Panc1 (cell line): Measurements from ENCODE around the gene MAGI2. TPM values are rescaled to one million over a fixed set of nuclear protein-coding genes. Genes with fewer than 3 reads are reported as not detected.

Source experiments
- ATAC-seq: fragments of 200-7000 bp; cut with Tn5 transposase; 2 replicates; pipeline ENCODE4 v1.9.1; 2020; ENCODE audit warnings: mild to moderate bottlenecking, moderate library complexity
- BruUV-seq: library from RNA; stranded (reverse); fragments of 400-500 nt; replicated peaks from 2 replicates; lab custom pipeline; 2021; lab: Mats Ljungman, UMichigan
- CTCF ChIA-PET: fragments of 300-600 bp; sonication (Branson Sonifier 250); formaldehyde crosslinking; loops from one replicate; lab custom pipeline; 2022; ENCODE audit warnings: antibody characterized with exemption; lab: Charles Lee
- POLR2A ChIA-PET: fragments of 300-600 bp; sonication (Branson Sonifier 250); formaldehyde crosslinking; loops from one replicate; lab custom pipeline; 2022; ENCODE audit warnings: antibody characterized with exemption; lab: Charles Lee
- DNase-seq: peaks from one replicate; pipeline ENCODE4 v3.0.0-alpha.2; 2010; ENCODE audit warnings: low read depth, low spot score
- H3K27ac ChIP-seq: 2 replicates; pipeline ENCODE4 v1.5.1; 2011; ENCODE audit warnings: mild to moderate bottlenecking, low read length, inconsistent platforms
- H3K27me3 ChIP-seq: fragments of 200-500 bp; sonication (Bioruptor generic); 2 replicates; pipeline ENCODE4 v1.6.0; 2014; ENCODE audit warnings: low read length, inconsistent platforms; ENCODE audit not compliant: control insufficient read depth, insufficient read depth
- H3K36me3 ChIP-seq: fragments of 200-500 bp; sonication (Bioruptor generic); 2 replicates; pipeline ENCODE4 v1.5.1; 2014; ENCODE audit warnings: inconsistent platforms, mild to moderate bottlenecking, low read length, moderate library complexity; ENCODE audit not compliant: control insufficient read depth, insufficient read depth
- H3K4me1 ChIP-seq: 2 replicates; pipeline ENCODE4 v1.5.1; 2011; ENCODE audit warnings: inconsistent platforms, mild to moderate bottlenecking, low read length, moderate library complexity; ENCODE audit not compliant: control insufficient read depth, insufficient read depth
- H3K4me3 ChIP-seq, 2 experiments: 2 replicates each; pipeline ENCODE4 v1.5.1; 2011 to 2012; ENCODE audit warnings: low read depth in 2 of 2, low read length in 2 of 2, mild to moderate bottlenecking in 2 of 2, inconsistent platforms in 1 of 2, moderate library complexity in 1 of 2
- H3K9me3 ChIP-seq: fragments of 200-500 bp; sonication (Bioruptor generic); 2 replicates; pipeline ENCODE4 v1.5.1; 2014; ENCODE audit warnings: low read depth, mild to moderate bottlenecking, inconsistent platforms, low read length, moderate library complexity; ENCODE audit not compliant: control insufficient read depth, insufficient read depth
- POLR2AphosphoS5 ChIP-seq: IDR thresholded peaks from 2 replicates; pipeline ENCODE4 v1.6.1; 2012; ENCODE audit warnings: mild to moderate bottlenecking, low read depth, low read length, moderate library complexity
- REST ChIP-seq, 2 experiments: IDR thresholded peaks; 2 replicates each; pipeline ENCODE4 v1.6.1; 2011 to 2012; ENCODE audit warnings: low read depth in 2 of 2, control low read depth in 1 of 2, low read length in 1 of 2, mild to moderate bottlenecking in 1 of 2, moderate library complexity in 1 of 2; ENCODE audit not compliant: insufficient read depth in 1 of 2
- SIN3A ChIP-seq: IDR thresholded peaks from 2 replicates; pipeline ENCODE4 v1.6.1; 2012; ENCODE audit warnings: low read depth, mild to moderate bottlenecking, low read length, moderate library complexity, borderline replicate concordance; ENCODE audit not compliant: insufficient read depth
- TCF7L2 ChIP-seq: IDR thresholded peaks from 2 replicates; pipeline ENCODE4 v1.6.1; 2011; ENCODE audit warnings: mild to moderate bottlenecking, low read depth, low read length, inconsistent platforms
- in situ Hi-C: cut with HindIII; loops from 2 replicates; pipeline ENCODE4 v1.10.0; 2016; ENCODE audit warnings: low sequenced_read_pairs, low pct_unique_long_range_greater_than_20kb
- intact Hi-C: fragments of 100-400 bp; cut with micrococcal nuclease; formaldehyde crosslinking; loops from one replicate; pipeline ENCODE4 v1.10.0; 2022; ENCODE audit not compliant: unreplicated experiment
- total RNA-seq: library from RNA; stranded (reverse); gene quantifications from one replicate; pipeline ENCODE4 v1.2.1, GENCODE V29; 2021; ENCODE audit not compliant: unreplicated experiment
- TF ChIP-seq, protein P1 (sequence below): fragments of 450-650 bp; IDR thresholded peaks from 2 replicates; pipeline ENCODE4 v1.5.1; 2017; ENCODE audit warnings: mild to moderate bottlenecking

Gene MAGI2
- total RNA-seq, 1 experiment from 2014 or later = 5.4 TPM

- no TSS peak for BruUV-seq
- Histone ChIP-seq H3K4me3 (no peak overlapping the region), H3K4me1 (no peaks in the 10 kb centered on the region), H3K9me3 (no peaks in the 10 kb centered on the region), H3K36me3 (no peaks in the 10 kb centered on the region), H3K27ac (no peak overlapping the region), H3K27me3 (no peaks in the 10 kb centered on the region)
- in situ Hi-C loops = no loop called here
- intact Hi-C loops = no loop called here
- no peak for DNase-seq
- CTCF ChIA-PET = no interaction called here
- no peak for ATAC-seq
- POLR2A ChIA-PET = no interaction called here
- TF ChIP-seq, protein P1, sequence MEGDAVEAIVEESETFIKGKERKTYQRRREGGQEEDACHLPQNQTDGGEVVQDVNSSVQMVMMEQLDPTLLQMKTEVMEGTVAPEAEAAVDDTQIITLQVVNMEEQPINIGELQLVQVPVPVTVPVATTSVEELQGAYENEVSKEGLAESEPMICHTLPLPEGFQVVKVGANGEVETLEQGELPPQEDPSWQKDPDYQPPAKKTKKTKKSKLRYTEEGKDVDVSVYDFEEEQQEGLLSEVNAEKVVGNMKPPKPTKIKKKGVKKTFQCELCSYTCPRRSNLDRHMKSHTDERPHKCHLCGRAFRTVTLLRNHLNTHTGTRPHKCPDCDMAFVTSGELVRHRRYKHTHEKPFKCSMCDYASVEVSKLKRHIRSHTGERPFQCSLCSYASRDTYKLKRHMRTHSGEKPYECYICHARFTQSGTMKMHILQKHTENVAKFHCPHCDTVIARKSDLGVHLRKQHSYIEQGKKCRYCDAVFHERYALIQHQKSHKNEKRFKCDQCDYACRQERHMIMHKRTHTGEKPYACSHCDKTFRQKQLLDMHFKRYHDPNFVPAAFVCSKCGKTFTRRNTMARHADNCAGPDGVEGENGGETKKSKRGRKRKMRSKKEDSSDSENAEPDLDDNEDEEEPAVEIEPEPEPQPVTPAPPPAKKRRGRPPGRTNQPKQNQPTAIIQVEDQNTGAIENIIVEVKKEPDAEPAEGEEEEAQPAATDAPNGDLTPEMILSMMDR = no peak
- no peak for TF ChIP-seq POLR2AphosphoS5
- TF ChIP-seq TCF7L2 = no peak
These were observed 718.8 kb downstream of the MAGI2 start for GRCh38 chr7:78734626-78735025.

GRCh38 chr7:78720066-78720465 is 733.4 kb downstream of the MAGI2 start:
- no peak overlapping the region for H3K27ac ChIP-seq
- DNase-seq = no peak
- intact Hi-C loops = no loop called here
- H3K27me3 ChIP-seq = no peaks in the 10 kb centered on the region
- POLR2A ChIA-PET = no interaction called here
- H3K9me3 ChIP-seq = no peaks in the 10 kb centered on the region
- TF ChIP-seq TCF7L2 (no peak), POLR2AphosphoS5 (no peak), REST (IDR thresholded peaks at IDR 0.05; ENCODE audit: insufficient read depth in 1 of 2, low read depth in 2 of 2, low read length in 1 of 2) (no peak), SIN3A (no peak)
- TF ChIP-seq, protein P1 = no peak
- ATAC-seq = no peak
- no peak overlapping the region for H3K4me3 ChIP-seq
- BruUV-seq = no TSS peak
- CTCF ChIA-PET = no interaction called here
- H3K4me1 ChIP-seq = no peaks in the 10 kb centered on the region
- no peaks in the 10 kb centered on the region for H3K36me3 ChIP-seq
- in situ Hi-C loops = no loop called here
